ENCODE results near the gene DAPL1. TPM values are rescaled to one million over a fixed set of nuclear protein-coding genes. Genes with fewer than 3 reads are reported as not detected.

The DAPL1 gene
- total RNA-seq, 1 donor: not detected

DNA sequence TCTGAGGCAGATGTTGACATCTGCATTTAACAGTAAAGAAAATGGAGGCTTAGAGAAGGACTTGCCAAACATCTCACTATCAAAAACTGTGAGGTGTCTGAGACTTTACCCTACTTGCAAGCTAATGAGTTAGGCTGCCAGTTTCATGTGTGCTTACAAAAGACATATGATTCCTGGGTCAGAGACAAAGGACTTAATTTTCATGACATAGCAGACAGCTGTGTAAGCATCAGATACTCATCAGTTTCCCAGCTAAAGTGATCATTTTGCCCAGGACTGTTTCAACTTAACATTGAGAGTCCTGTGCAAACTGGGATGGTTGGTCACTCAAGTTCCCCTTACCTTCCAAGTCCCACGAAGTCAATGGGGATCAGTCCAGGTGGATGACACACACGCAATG is 18.9 kb upstream of the DAPL1 start:
- no peak for DNase-seq (ENCODE audit: low read depth)

DNA sequence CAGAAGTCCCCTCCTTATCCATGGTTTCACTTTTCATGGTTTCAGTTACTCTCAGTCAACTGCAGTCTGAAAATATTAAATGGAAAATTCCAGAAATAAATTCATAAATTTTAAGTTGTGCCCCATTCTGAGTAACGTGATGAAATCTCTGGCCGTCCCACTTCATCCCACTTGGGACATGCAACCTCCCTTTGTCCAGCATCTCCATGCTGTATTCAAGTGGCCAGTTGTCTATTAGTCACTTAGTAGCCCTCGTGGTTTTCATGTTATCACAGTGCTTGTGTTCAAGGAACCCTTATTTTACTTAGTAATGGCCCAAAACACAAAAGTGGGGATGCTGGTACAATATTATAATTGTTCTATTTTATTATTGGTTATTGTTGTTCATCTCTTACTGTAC is 18.0 kb upstream of the DAPL1 start:
- TF ChIP-seq, protein P1, sequence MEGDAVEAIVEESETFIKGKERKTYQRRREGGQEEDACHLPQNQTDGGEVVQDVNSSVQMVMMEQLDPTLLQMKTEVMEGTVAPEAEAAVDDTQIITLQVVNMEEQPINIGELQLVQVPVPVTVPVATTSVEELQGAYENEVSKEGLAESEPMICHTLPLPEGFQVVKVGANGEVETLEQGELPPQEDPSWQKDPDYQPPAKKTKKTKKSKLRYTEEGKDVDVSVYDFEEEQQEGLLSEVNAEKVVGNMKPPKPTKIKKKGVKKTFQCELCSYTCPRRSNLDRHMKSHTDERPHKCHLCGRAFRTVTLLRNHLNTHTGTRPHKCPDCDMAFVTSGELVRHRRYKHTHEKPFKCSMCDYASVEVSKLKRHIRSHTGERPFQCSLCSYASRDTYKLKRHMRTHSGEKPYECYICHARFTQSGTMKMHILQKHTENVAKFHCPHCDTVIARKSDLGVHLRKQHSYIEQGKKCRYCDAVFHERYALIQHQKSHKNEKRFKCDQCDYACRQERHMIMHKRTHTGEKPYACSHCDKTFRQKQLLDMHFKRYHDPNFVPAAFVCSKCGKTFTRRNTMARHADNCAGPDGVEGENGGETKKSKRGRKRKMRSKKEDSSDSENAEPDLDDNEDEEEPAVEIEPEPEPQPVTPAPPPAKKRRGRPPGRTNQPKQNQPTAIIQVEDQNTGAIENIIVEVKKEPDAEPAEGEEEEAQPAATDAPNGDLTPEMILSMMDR (IDR thresholded peaks at IDR 0.05; ENCODE audit: insufficient read depth, low read depth, low read length): no peak
- no peak for DNase-seq (ENCODE audit: low read depth)
- H3K4me3 ChIP-seq (ENCODE audit: low read depth, low read length): no peak overlapping the region

More for the DNA sequence above, 18.9 kb upstream of the DAPL1 start:
- TF ChIP-seq, protein P1 (IDR thresholded peaks at IDR 0.05; ENCODE audit: insufficient read depth, low read depth, low read length): no peak
- H3K4me3 ChIP-seq (ENCODE audit: low read depth, low read length): no peak overlapping the region

DNA sequence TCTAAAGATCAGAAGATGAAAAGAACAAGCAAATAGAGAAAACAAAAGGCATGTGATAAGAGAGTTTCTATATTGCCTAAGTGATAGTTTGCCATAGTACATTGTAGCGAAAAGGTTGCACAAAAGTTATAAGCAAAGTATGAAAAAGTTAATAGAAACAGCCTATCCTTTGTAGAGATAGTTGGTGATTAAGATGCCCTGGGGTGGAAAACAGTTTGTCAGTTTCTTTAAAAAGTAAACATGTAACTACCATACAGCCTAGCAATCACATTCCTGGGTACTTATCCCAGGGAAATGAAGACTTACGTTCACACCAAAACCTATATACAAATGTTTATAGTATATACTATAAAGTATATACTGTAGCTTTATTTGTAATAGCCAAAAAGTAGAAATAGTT is 16.9 kb upstream of the DAPL1 start:
- DNase-seq (ENCODE audit: low read depth): no peak
- no peak overlapping the region for H3K4me3 ChIP-seq (ENCODE audit: low read depth, low read length)
- TF ChIP-seq, protein P1 (IDR thresholded peaks at IDR 0.05; ENCODE audit: insufficient read depth, low read depth, low read length): no peak

- TF ChIP-seq, protein P1 (IDR thresholded peaks at IDR 0.05; ENCODE audit: insufficient read depth, low read depth, low read length): no peak
- peak; percentile 52 for DNase-seq (ENCODE audit: low read depth)
- no peak overlapping the region for H3K4me3 ChIP-seq (ENCODE audit: low read depth, low read length)
Observed at GRCh38 chr2:158779621-158780020, 15.5 kb upstream of the DAPL1 start.

GRCh38 chr2:158781353-158781961 is 13.7 kb upstream of the DAPL1 start:
- H3K4me3 ChIP-seq (ENCODE audit: low read depth, low read length): no peak overlapping the region
- TF ChIP-seq, protein P1 (IDR thresholded peaks at IDR 0.05; ENCODE audit: insufficient read depth, low read depth, low read length): no peak
- DNase-seq (ENCODE audit: low read depth): peak; percentile 73

GRCh38 chr2:158782136-158782535 is 13.0 kb upstream of the DAPL1 start:
- DNase-seq (ENCODE audit: low read depth): no peak
- H3K4me3 ChIP-seq (ENCODE audit: low read depth, low read length): no peak overlapping the region
- TF ChIP-seq, protein P1 (IDR thresholded peaks at IDR 0.05; ENCODE audit: insufficient read depth, low read depth, low read length): no peak

GRCh38 chr2:158782616-158783015 is 12.5 kb upstream of the DAPL1 start:
- no peak overlapping the region for H3K4me3 ChIP-seq (ENCODE audit: low read depth, low read length)
- no peak for DNase-seq (ENCODE audit: low read depth)
- TF ChIP-seq, protein P1 (IDR thresholded peaks at IDR 0.05; ENCODE audit: insufficient read depth, low read depth, low read length): no peak
